H1 (cell line): ENCODE data around the gene CAPN8. TPM values are rescaled to one million over a fixed set of nuclear protein-coding genes. Genes with fewer than 3 reads are reported as not detected.

Experiments used
- CTCF ChIA-PET: fragments of 300-600 bp; sonication (Branson Sonifier 250); formaldehyde crosslinking; loops from one replicate; lab custom pipeline; 2021; ENCODE audit not compliant: partially characterized antibody; lab: Charles Lee
- POLR2A ChIA-PET: fragments of 300-600 bp; sonication (Branson Sonifier 250); formaldehyde crosslinking; loops from one replicate; lab custom pipeline; 2021; ENCODE audit warnings: inconsistent platforms; ENCODE audit not compliant: partially characterized antibody; lab: Charles Lee
- DNase-seq, 2 experiments: peaks; one replicate each; pipeline versions ENCODE4 v3.0.0 to v3.0.0-alpha.2; 2010 to 2022; ENCODE audit warnings: low spot score in 2 of 2, low read depth in 1 of 2, mixed read lengths in 1 of 2
- FAIRE-seq: peaks from 2 replicates; lab custom pipeline; 2011; peaks lifted over from hg19 to GRCh38; lab: Jason Lieb, UNC
- H2AFZ ChIP-seq: 2 replicates; pipeline ENCODE4 v1.8.1; 2012; ENCODE audit warnings: low read length, inconsistent platforms
- H2AK5ac ChIP-seq: 2 replicates; pipeline ENCODE4 v1.6.1; 2013; ENCODE audit warnings: low read depth, low read length
- H2BK120ac ChIP-seq: replicated peaks from 2 replicates; pipeline ENCODE3; 2013; ENCODE audit warnings: low read depth, low read length, inconsistent platforms
- H2BK12ac ChIP-seq: 2 replicates; pipeline ENCODE4 v1.6.1; 2013; ENCODE audit warnings: low read depth, low read length
- H2BK15ac ChIP-seq: 2 replicates; pipeline ENCODE4 v1.6.1; 2013; ENCODE audit warnings: low read length
- H2BK20ac ChIP-seq: 2 replicates; pipeline ENCODE4 v1.6.1; 2013; ENCODE audit warnings: low read length
- H2BK5ac ChIP-seq: 2 replicates; pipeline ENCODE4 v1.6.1; 2013; ENCODE audit warnings: low read depth, low read length
- H3K14ac ChIP-seq: 2 replicates; pipeline ENCODE4 v1.6.1; 2013; ENCODE audit warnings: inconsistent platforms; ENCODE audit not compliant: insufficient read length
- H3K18ac ChIP-seq: 2 replicates; pipeline ENCODE4 v1.6.1; 2013; ENCODE audit warnings: low read length; ENCODE audit errors: extremely low read depth
- H3K23ac ChIP-seq: 2 replicates; pipeline ENCODE4 v1.6.1; 2013; ENCODE audit warnings: inconsistent platforms; ENCODE audit not compliant: insufficient read length
- H3K23me2 ChIP-seq: 2 replicates; pipeline ENCODE4 v1.6.1; 2013; ENCODE audit warnings: low read depth, low read length
- H3K27ac ChIP-seq: 2 replicates; pipeline ENCODE4 v1.6.1; 2011; ENCODE audit warnings: low read depth, low read length, inconsistent platforms
- H3K27me3 ChIP-seq, 4 experiments: replicated peaks in 1 of 4; 1 replicate in 1 of 4; 2 replicates in 3 of 4; pipeline versions ENCODE4 v1.6.1 to v1.8.1; 2011 to 2013; ENCODE audit warnings: low read length in 3 of 4, mild to moderate bottlenecking in 3 of 4, inconsistent platforms in 2 of 4, mixed read lengths in 2 of 4, moderate library complexity in 1 of 4; ENCODE audit not compliant: control insufficient read depth in 3 of 4, insufficient read depth in 3 of 4; ENCODE audit errors: extremely low read depth in 1 of 4
- H3K36me3 ChIP-seq, 4 experiments: 2 replicates each; pipeline versions ENCODE4 v1.6.1 to v1.8.1; 2011 to 2013; ENCODE audit warnings: mild to moderate bottlenecking in 4 of 4, low read length in 3 of 4, moderate library complexity in 2 of 4, control low read depth in 1 of 4, inconsistent platforms in 1 of 4; ENCODE audit not compliant: insufficient read depth in 4 of 4, control insufficient read depth in 2 of 4
- H3K4ac ChIP-seq: replicated peaks from 2 replicates; pipeline ENCODE3; 2013; ENCODE audit warnings: low read length, low read depth, mixed read lengths, inconsistent platforms; ENCODE audit not compliant: insufficient read length
- H3K4me1 ChIP-seq, 4 experiments: replicated peaks in 1 of 4; 1 replicate in 1 of 4; 2 replicates in 3 of 4; pipeline versions ENCODE4 v1.6.1 to v1.8.1; 2011 to 2013; ENCODE audit warnings: low read length in 3 of 4, inconsistent platforms in 2 of 4, mixed read lengths in 1 of 4; ENCODE audit not compliant: insufficient read depth in 4 of 4, control insufficient read depth in 3 of 4
- H3K4me2 ChIP-seq, 2 experiments: 2 replicates each; pipeline versions ENCODE4 v1.6.1 to v1.8.1; 2011 to 2013; ENCODE audit warnings: low read depth in 2 of 2, low read length in 2 of 2, control low read depth in 1 of 2, inconsistent platforms in 1 of 2, mild to moderate bottlenecking in 1 of 2; ENCODE audit not compliant: insufficient read depth in 1 of 2
- H3K4me3 ChIP-seq, 4 experiments: fragments of 200-600, 300-600 bp in 1 of 4; sonication (generic), shearing (Covaris generic), sonication (Bioruptor Twin) in 1 of 4; 2 replicates each; pipeline versions ENCODE4 v1.5.1 to v1.8.1; 2011 to 2016; ENCODE audit warnings: low read length in 4 of 4, low read depth in 3 of 4, control low read depth in 2 of 4, inconsistent platforms in 2 of 4, mild to moderate bottlenecking in 2 of 4, mixed read lengths in 1 of 4, moderate library complexity in 1 of 4; ENCODE audit not compliant: insufficient read depth in 2 of 4; ENCODE audit errors: extremely low read depth in 1 of 4
- H3K56ac ChIP-seq: replicated peaks from 2 replicates; pipeline ENCODE3; 2013; ENCODE audit warnings: low read depth, mild to moderate bottlenecking, mixed read lengths, low read length, inconsistent platforms; ENCODE audit not compliant: insufficient read length
- H3K79me1 ChIP-seq: 2 replicates; pipeline ENCODE4 v1.6.1; 2013; ENCODE audit warnings: low read depth, low read length, control low read depth
- H3K79me2 ChIP-seq, 2 experiments: 2 replicates each; pipeline versions ENCODE4 v1.6.1 to v1.8.1; 2012 to 2013; ENCODE audit warnings: low read length in 2 of 2, mild to moderate bottlenecking in 2 of 2, inconsistent platforms in 1 of 2; ENCODE audit not compliant: insufficient read depth in 2 of 2, control insufficient read depth in 1 of 2
- H3K9ac ChIP-seq, 4 experiments: replicated peaks in 1 of 4; 1 replicate in 1 of 4; 2 replicates in 3 of 4; pipeline versions ENCODE4 v1.6.1 to v1.8.1; 2011 to 2013; ENCODE audit warnings: low read depth in 3 of 4, low read length in 3 of 4, control low read depth in 2 of 4, mild to moderate bottlenecking in 2 of 4, moderate library complexity in 2 of 4, inconsistent platforms in 1 of 4; ENCODE audit errors: extremely low read depth in 1 of 4
- H3K9me3 ChIP-seq, 2 experiments: 2 replicates each; pipeline versions ENCODE4 v1.6.1 to v1.8.1; 2012 to 2013; ENCODE audit warnings: mild to moderate bottlenecking in 2 of 2, moderate library complexity in 2 of 2, control low read depth in 1 of 2, inconsistent platforms in 1 of 2, low read depth in 1 of 2, low read length in 1 of 2, mixed read lengths in 1 of 2; ENCODE audit not compliant: insufficient read depth in 2 of 2
- H4K20me1 ChIP-seq, 2 experiments: replicated peaks in 1 of 2; 2 replicates each; pipeline versions ENCODE3 to v1.8.1; 2011 to 2013; ENCODE audit warnings: inconsistent platforms in 2 of 2, low read length in 2 of 2, mild to moderate bottlenecking in 1 of 2; ENCODE audit not compliant: insufficient read depth in 2 of 2, control insufficient read depth in 1 of 2
- H4K5ac ChIP-seq: 2 replicates; pipeline ENCODE4 v1.6.1; 2013; ENCODE audit warnings: low read length, low read depth, mixed read lengths, inconsistent platforms; ENCODE audit not compliant: insufficient read length
- H4K8ac ChIP-seq: 2 replicates; pipeline ENCODE4 v1.8.0; 2013; ENCODE audit warnings: mild to moderate bottlenecking, moderate library complexity, low read length, inconsistent platforms; ENCODE audit not compliant: insufficient read depth; ENCODE audit errors: extremely low read depth
- H4K91ac ChIP-seq: replicated peaks from 2 replicates; pipeline ENCODE3; 2013; ENCODE audit warnings: low read length, mixed read lengths, inconsistent platforms; ENCODE audit not compliant: insufficient read length
- BRCA1 ChIP-seq: IDR thresholded peaks from 2 replicates; pipeline ENCODE4 v1.6.1; 2012; ENCODE audit warnings: low read depth, low read length, improper control_type of control experiment
- CTCF ChIP-seq, 3 experiments: IDR thresholded peaks; 1 replicate in 2 of 3; 2 replicates in 1 of 3; pipeline versions ENCODE4 v1.5.1 to v1.6.1; 2011; ENCODE audit warnings: low read length in 3 of 3, mild to moderate bottlenecking in 3 of 3, inconsistent platforms in 2 of 3, low read depth in 1 of 3, moderate library complexity in 1 of 3; ENCODE audit not compliant: insufficient read depth in 1 of 3; ENCODE audit errors: control extremely low read depth in 1 of 3
- GTF2F1 ChIP-seq: IDR thresholded peaks from 2 replicates; pipeline ENCODE4 v1.6.1; 2012; ENCODE audit warnings: low read depth, low read length, improper control_type of control experiment, borderline replicate concordance
- RAD21 ChIP-seq, 2 experiments: IDR thresholded peaks in 1 of 2; conservative IDR thresholded peaks in 1 of 2; 2 replicates each; pipeline ENCODE4 v1.6.1; 2011; ENCODE audit warnings: low read depth in 2 of 2, low read length in 2 of 2, improper control_type of control experiment in 1 of 2, inconsistent platforms in 1 of 2, mild to moderate bottlenecking in 1 of 2, moderate library complexity in 1 of 2
- SIX5 ChIP-seq: IDR thresholded peaks from 2 replicates; pipeline ENCODE4 v1.6.1; 2011; ENCODE audit warnings: mild to moderate bottlenecking, low read depth, low read length
- WGBS, 2 experiments: shearing (Covaris generic) in 1 of 2; methylation state at CpG; one replicate each; pipeline versions ENCODE4 v1.1.6 to v1.1.7; 2013 to 2015; ENCODE audit warnings: low lambda C conversion rate in 2 of 2, mixed read lengths in 2 of 2, inconsistent platforms in 1 of 2, low coverage in 1 of 2, missing lambda C conversion rate in 1 of 2; ENCODE audit not compliant: insufficient replicate concordance in 2 of 2, insufficient coverage in 1 of 2, insufficient read length in 1 of 2; ENCODE audit errors: extremely low coverage in 1 of 2, missing lambda C conversion rate in 1 of 2; 5-methylcytosine and 5-hydroxymethylcytosine counted together
- polyA plus RNA-seq, 7 experiments: library from polyadenylated mRNA; depleted of rRNA in 3 of 7; stranded (reverse) in 5 of 7; unstranded in 2 of 7; fragments of >200 nt in 5 of 7; fragments of 200-250 nt in 2 of 7; gene quantifications; 1 replicate in 5 of 7; 2 replicates in 1 of 7; 4 replicates in 1 of 7; pipeline versions ENCODE4 v1.2.1 to v1.2.3, GENCODE V29; 2011 to 2013; ENCODE audit warnings: missing spikeins in 2 of 7, mixed read lengths in 2 of 7
- total RNA-seq: library from RNA; stranded (reverse); fragmentation: NEBNext Ultra II Directional; extraction: Animal tissue kit (Norgen Biotek cat#: 25700); gene quantifications from 2 replicates; pipeline ENCODE4 v1.2.1, GENCODE V29; 2021

Gene CAPN8
- total and polyA plus RNA-seq, 2 of the 8 experiments (the other 6 are each of a cell fraction or from before 2014, with no cell fraction given) = 0.20 to 0.26 TPM

- H3K4me3 ChIP-seq = no peak overlapping the region
- H3K18ac ChIP-seq = no peak overlapping the region
- H4K20me1 ChIP-seq = peaks cover 0 to 3% of the 10 kb centered on the region in 2 experiments
- no peak overlapping the region for H3K27ac ChIP-seq
- H3K27me3 ChIP-seq = no peaks in the 10 kb centered on the region
- DNase-seq (peak; percentile 31 to 93), FAIRE-seq (no peak)
- no peak overlapping the region for H2BK5ac ChIP-seq
- no peaks in the 10 kb centered on the region; a peak in 1 of 4 replicates for H3K9me3 ChIP-seq
- no peak overlapping the region for H3K4ac ChIP-seq
- H3K36me3 ChIP-seq = no peaks in the 10 kb centered on the region
- H3K23me2 ChIP-seq = peaks cover 4% of the 10 kb centered on the region
- no peak overlapping the region for H3K56ac ChIP-seq
- no peak overlapping the region for H4K5ac ChIP-seq
- H3K4me1 ChIP-seq = no peaks in the 10 kb centered on the region
- no peak overlapping the region for H3K14ac ChIP-seq
- H2BK20ac ChIP-seq = no peak overlapping the region
- no peak overlapping the region for H2AFZ ChIP-seq
- H3K79me2 ChIP-seq = no peaks in the 10 kb centered on the region
- peak; percentile 94 for TF ChIP-seq RAD21 (IDR thresholded peaks at IDR 0.05 in 1 of 2, conservative IDR thresholded peaks at IDR 0.05 in 1 of 2; ENCODE audit: low read depth in 2 of 2, low read length in 2 of 2)
- no peak for TF ChIP-seq SIX5
- TF ChIP-seq BRCA1 = 0 out of 2 replicates have a peak, but pooled peaks have one; percentile 9
- no peak for TF ChIP-seq GTF2F1
- TF ChIP-seq CTCF (IDR thresholded peaks at IDR 0.05; ENCODE audit: control extremely low read depth in 1 of 3, insufficient read depth in 1 of 3, low read depth in 1 of 3, low read length in 3 of 3) = peak; percentile 95 to 96 (median 96)
- no peak overlapping the region for H2BK12ac ChIP-seq
- H4K8ac ChIP-seq = no peak overlapping the region
- no peak overlapping the region for H3K4me2 ChIP-seq
- no peaks in the 10 kb centered on the region for H3K79me1 ChIP-seq
- H2BK120ac ChIP-seq = no peak overlapping the region
- H2AK5ac ChIP-seq = no peak overlapping the region
- H2BK15ac ChIP-seq = 0 out of 2 replicates have a peak overlapping the region, but pooled peaks have one; percentile 61
- ChIA-PET POLR2A (interaction anchor here (0.9 to 2.4 kb wide), 3 partner anchors 53 to 77 kb away, joined by 3 to 7 read pairs (median 4); no protein-coding TSS in a partner anchor), CTCF (interaction anchor here (0.5 to 2.9 kb wide), 80 partner anchors 8 to 901 kb away, joined by 3 to 141 read pairs (median 5); no protein-coding TSS in a partner anchor)
- no peak overlapping the region for H3K9ac ChIP-seq
- H3K23ac ChIP-seq = no peak overlapping the region
- WGBS, 2 experiments = 27% methylated on average over 8 of the region's 8 CpGs; no CpG with 5 or more reads in 1 of the 2 experiments
- no peak overlapping the region for H4K91ac ChIP-seq
These were observed 108.9 kb downstream of the CAPN8 start for GRCh38 chr1:223556414-223557129.
